GM19372 (cell line): ENCODE results near the gene OR13C4.
"Not testable (repeated sequence)": the region's sequence is repeated elsewhere in the genome, so short reads cannot be mapped to it uniquely, and the experiment has no call there.

Experiments used
- ATAC-seq: cut with Tn5 transposase; IDR thresholded peaks from one replicate; pipeline ENCODE4 v1.9.1; 2021; ENCODE audit warnings: mild to moderate bottlenecking, low read depth, moderate library complexity; ENCODE audit not compliant: unreplicated experiment

Gene OR13C4

GRCh38 chr9:104527109-104527508, at the start of gene OR13C4:
TSS of gene OR13C4 (minus strand) at chr9:104527209. CDS start at chr9:104527209, 0 bp downstream.
- ATAC-seq, result no peak

GRCh38 chr9:104575456-104575855, 48.4 kb upstream of the OR13C4 start:
- no peak for ATAC-seq

GRCh38 chr9:104572612-104573011, 45.6 kb upstream of the OR13C4 start:
- ATAC-seq, result no peak

- no peak for ATAC-seq
These were observed 41.9 kb upstream of the OR13C4 start, which contains the start of gene OR13C8 for GRCh38 chr9:104568868-104569267. TSS of gene OR13C8 (plus strand) at chr9:104569168. CDS start at chr9:104569168, 0 bp downstream.

GRCh38 chr9:104564358-104564757, 37.3 kb upstream of the OR13C4 start:
- no peak for ATAC-seq

- no peak for ATAC-seq
These were observed 30.0 kb upstream of the OR13C4 start for GRCh38 chr9:104556830-104557634.

- no peak for ATAC-seq
These were observed 28.5 kb upstream of the OR13C4 start for GRCh38 chr9:104555521-104555920.

- no peak for ATAC-seq
These were observed 26.3 kb upstream of the OR13C4 start for GRCh38 chr9:104553261-104553660.

- ATAC-seq, result no peak
These were observed 17.6 kb upstream of the OR13C4 start for GRCh38 chr9:104544644-104545043.

- no peak for ATAC-seq
These were observed 12.3 kb upstream of the OR13C4 start for GRCh38 chr9:104539275-104539674.

- no peak for ATAC-seq
These were observed 9.7 kb upstream of the OR13C4 start, which contains the start of gene OR13C3 for GRCh38 chr9:104536756-104537155. TSS of gene OR13C3 (minus strand) at chr9:104536856. CDS start at chr9:104536723, 133 bp downstream.

GRCh38 chr9:104520241-104520640, 6.8 kb downstream of the OR13C4 start:
- not testable (repeated sequence) for ATAC-seq

- no peak for ATAC-seq
These were observed 12.1 kb downstream of the OR13C4 start for GRCh38 chr9:104514901-104515300.

- ATAC-seq, result no peak
These were observed 20.4 kb downstream of the OR13C4 start for GRCh38 chr9:104506565-104506964.

- no peak for ATAC-seq
These were observed 23.0 kb downstream of the OR13C4 start, which contains the start of gene OR13F1 for GRCh38 chr9:104503963-104504362. TSS of gene OR13F1 (plus strand) at chr9:104504263. CDS start at chr9:104504263, 0 bp downstream.

- no peak for ATAC-seq
These were observed 23.6 kb downstream of the OR13C4 start for GRCh38 chr9:104503440-104503839.

- ATAC-seq, result no peak
These were observed 32.2 kb downstream of the OR13C4 start for GRCh38 chr9:104494808-104495207.

- ATAC-seq, result no peak
These were observed 42.0 kb downstream of the OR13C4 start for GRCh38 chr9:104485014-104485413.

- no peak for ATAC-seq
These were observed 44.0 kb downstream of the OR13C4 start for GRCh38 chr9:104482921-104483570.
